ENCODE data around the gene MMP28. TPM values are rescaled to one million over a fixed set of nuclear protein-coding genes. Genes with fewer than 3 reads are reported as not detected.
A peak's percentile ranks its signal among the peaks of the same experiment; 100 is the strongest.

MMP28 gene
- total RNA-seq, 1 experiment from 2014 or later: 1.2 TPM

GRCh38 chr17:35766489-35766877, 29.0 kb downstream of the MMP28 start:
- no peak for DNase-seq (ENCODE audit: low read depth)

- no peak for DNase-seq (ENCODE audit: low read depth)
Observed at GRCh38 chr17:35765756-35766488, 29.5 kb downstream of the MMP28 start.

GRCh38 chr17:35765086-35765710, 30.2 kb downstream of the MMP28 start:
- no peak for DNase-seq (ENCODE audit: low read depth)

GRCh38 chr17:35764123-35764991, 31.1 kb downstream of the MMP28 start:
- peak; percentile 79 for DNase-seq (ENCODE audit: low read depth)

GRCh38 chr17:35763767-35764122, 31.7 kb downstream of the MMP28 start:
- DNase-seq (ENCODE audit: low read depth): no peak

GRCh38 chr17:35761601-35762000, 33.8 kb downstream of the MMP28 start:
- no peak for DNase-seq (ENCODE audit: low read depth)

GRCh38 chr17:35760587-35760986, 34.9 kb downstream of the MMP28 start, which contains the start of gene C17orf50:
Gene C17orf50, plus strand, starts transcription at chr17:35760887. Its CDS starts 55 bp downstream, at chr17:35760942.
- DNase-seq (ENCODE audit: low read depth): no peak

- no peak for DNase-seq (ENCODE audit: low read depth)
Observed at GRCh38 chr17:35757243-35757642, 38.2 kb downstream of the MMP28 start.

GRCh38 chr17:35752945-35753764, 42.3 kb downstream of the MMP28 start, which contains the start of gene GAS2L2:
Gene GAS2L2, minus strand, starts transcription at chr17:35753239. Its CDS starts 389 bp downstream, at chr17:35752850.
- DNase-seq (ENCODE audit: low read depth): no peak

- no peak for DNase-seq (ENCODE audit: low read depth)
Observed at GRCh38 chr17:35752471-35752870, 43.0 kb downstream of the MMP28 start.

- DNase-seq (ENCODE audit: low read depth): peak; percentile 28
Observed at GRCh38 chr17:35751541-35751940, 43.9 kb downstream of the MMP28 start.

- no peak for DNase-seq (ENCODE audit: low read depth)
Observed at GRCh38 chr17:35750526-35751395, 44.7 kb downstream of the MMP28 start.

GRCh38 chr17:35749560-35750412, 45.7 kb downstream of the MMP28 start:
- no peak for DNase-seq (ENCODE audit: low read depth)

- no peak for DNase-seq (ENCODE audit: low read depth)
Observed at GRCh38 chr17:35748979-35749378, 46.5 kb downstream of the MMP28 start.

GRCh38 chr17:35748341-35748841, 47.0 kb downstream of the MMP28 start:
- peak; percentile 67 for DNase-seq (ENCODE audit: low read depth)

GRCh38 chr17:35747540-35748017, 47.9 kb downstream of the MMP28 start:
- DNase-seq (ENCODE audit: low read depth): peak; percentile 64

- DNase-seq (ENCODE audit: low read depth): no peak
Observed at GRCh38 chr17:35745749-35746320, 49.6 kb downstream of the MMP28 start.

- no peak for DNase-seq (ENCODE audit: low read depth)
Observed at GRCh38 chr17:35745246-35745645, 50.2 kb downstream of the MMP28 start.

- DNase-seq (ENCODE audit: low read depth): no peak
Observed at GRCh38 chr17:35744830-35745229, 50.6 kb downstream of the MMP28 start.
